Measurements from ENCODE around the gene FLNA. TPM values are rescaled to one million over a fixed set of nuclear protein-coding genes. Genes with fewer than 3 reads are reported as not detected.
"Not testable (repeated sequence)": the region's sequence is repeated elsewhere in the genome, so short reads cannot be mapped to it uniquely, and the experiment has no call there.

Gene FLNA
- total RNA-seq, 1 experiment from 2014 or later = 142 TPM

DNA sequence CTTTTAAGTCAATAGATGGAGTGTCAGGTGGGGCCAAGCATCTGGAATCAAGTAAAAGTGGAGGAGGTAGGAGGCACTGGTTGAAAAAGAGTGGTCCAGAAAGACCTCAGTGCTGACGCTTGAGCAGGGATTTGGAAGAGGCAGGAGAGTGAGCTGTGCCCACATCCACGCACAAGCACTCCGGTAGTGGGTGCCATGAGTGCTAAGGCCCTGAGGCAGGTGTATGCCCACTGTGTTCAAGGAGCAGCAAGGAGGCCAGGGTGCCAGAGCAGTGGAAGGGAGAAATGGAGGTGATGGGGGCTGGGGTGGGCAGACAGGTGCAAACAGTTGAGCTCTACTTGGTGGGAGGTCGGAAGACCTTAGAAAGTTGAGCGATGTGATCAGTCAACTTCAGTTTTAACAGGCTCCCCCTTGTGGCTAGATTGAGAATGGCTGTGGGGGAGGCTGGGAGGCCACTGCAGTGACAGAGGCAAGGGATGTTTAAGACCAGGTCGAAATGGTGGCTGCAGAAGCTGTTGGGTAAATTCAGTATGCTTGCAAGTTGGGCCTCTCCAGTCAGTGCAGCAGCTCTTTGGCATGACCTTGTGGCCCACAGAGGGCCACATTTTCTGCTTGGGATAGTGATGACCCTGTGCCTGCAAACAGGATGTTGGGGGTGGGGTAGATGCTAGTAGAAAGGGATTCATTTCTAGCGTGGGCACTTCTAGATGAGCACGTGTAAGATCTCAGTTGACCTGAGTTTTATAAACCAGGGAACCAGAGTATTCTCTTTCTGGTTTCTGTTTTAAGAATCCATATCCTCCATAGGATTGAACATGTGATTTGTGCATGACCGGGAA is 66.1 kb downstream of the FLNA start:
- H3K27me3 ChIP-seq = no peaks in the 10 kb centered on the region
- no peak overlapping the region for H3K27ac ChIP-seq
- no peak overlapping the region for H3K4me3 ChIP-seq
- H3K36me3 ChIP-seq = no peaks in the 10 kb centered on the region
- H3K4me1 ChIP-seq = no peaks in the 10 kb centered on the region
- peak; percentile 47 to 66 for DNase-seq
- H3K9me3 ChIP-seq (replicated peaks) = no peaks in the 10 kb centered on the region

GRCh38 chrX:154307202-154307601 is 67.2 kb downstream of the FLNA start:
- no peak for DNase-seq
- H3K27ac ChIP-seq = no peak overlapping the region
- no peaks in the 10 kb centered on the region for H3K4me1 ChIP-seq
- no peaks in the 10 kb centered on the region for H3K27me3 ChIP-seq
- H3K9me3 ChIP-seq (replicated peaks) = no peaks in the 10 kb centered on the region
- H3K36me3 ChIP-seq = no peaks in the 10 kb centered on the region
- H3K4me3 ChIP-seq = no peak overlapping the region

- no peak for DNase-seq
- H3K36me3 ChIP-seq = no peaks in the 10 kb centered on the region
- H3K27me3 ChIP-seq = no peaks in the 10 kb centered on the region
- H3K27ac ChIP-seq = no peak overlapping the region
- H3K4me3 ChIP-seq = no peak overlapping the region
- H3K4me1 ChIP-seq = no peaks in the 10 kb centered on the region
- no peaks in the 10 kb centered on the region for H3K9me3 ChIP-seq (replicated peaks)
These were observed 68.8 kb downstream of the FLNA start for GRCh38 chrX:154305541-154306205.

GRCh38 chrX:154304846-154305245 is 69.6 kb downstream of the FLNA start:
- H3K27me3 ChIP-seq = no peaks in the 10 kb centered on the region
- H3K4me1 ChIP-seq = no peaks in the 10 kb centered on the region
- H3K9me3 ChIP-seq (replicated peaks) = no peaks in the 10 kb centered on the region
- peak in 1 of 2 experiments; percentile 5 for DNase-seq
- no peak overlapping the region for H3K27ac ChIP-seq
- H3K4me3 ChIP-seq = no peak overlapping the region
- H3K36me3 ChIP-seq = no peaks in the 10 kb centered on the region

GRCh38 chrX:154303476-154303875 is 71.0 kb downstream of the FLNA start:
- DNase-seq = no peak
- H3K4me1 ChIP-seq = no peaks in the 10 kb centered on the region
- H3K36me3 ChIP-seq = no peaks in the 10 kb centered on the region

DNA sequence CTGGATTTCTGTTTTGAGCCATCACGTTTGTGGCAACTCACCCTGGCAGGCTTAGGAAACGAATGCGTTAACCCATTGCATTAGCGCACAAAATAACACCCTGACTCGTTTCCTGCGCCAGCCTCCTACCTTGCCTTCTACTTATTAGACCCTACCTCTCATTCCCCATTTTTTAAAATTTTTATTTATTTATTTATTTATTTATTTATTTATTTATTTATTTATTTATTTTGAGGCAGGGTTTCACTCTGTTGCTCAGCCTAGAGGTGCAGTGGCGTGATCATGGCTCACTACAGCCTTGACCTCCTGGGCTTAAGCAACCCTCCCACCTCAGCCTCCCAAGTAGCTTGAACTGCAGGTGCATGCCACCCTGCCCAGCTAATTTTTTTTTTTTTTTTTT is 71.4 kb downstream of the FLNA start:
- not testable (repeated sequence) for H3K9me3 ChIP-seq (replicated peaks); H3K4me1 ChIP-seq; DNase-seq; H3K4me3 ChIP-seq; H3K27ac ChIP-seq; H3K36me3 ChIP-seq; H3K27me3 ChIP-seq

More at GRCh38 chrX:154303476-154303875, 71.0 kb downstream of the FLNA start:
- Histone ChIP-seq H3K4me3 (no peak overlapping the region), H3K27me3 (no peaks in the 10 kb centered on the region), H3K9me3 (replicated peaks) (no peaks in the 10 kb centered on the region), H3K27ac (no peak overlapping the region)

DNA sequence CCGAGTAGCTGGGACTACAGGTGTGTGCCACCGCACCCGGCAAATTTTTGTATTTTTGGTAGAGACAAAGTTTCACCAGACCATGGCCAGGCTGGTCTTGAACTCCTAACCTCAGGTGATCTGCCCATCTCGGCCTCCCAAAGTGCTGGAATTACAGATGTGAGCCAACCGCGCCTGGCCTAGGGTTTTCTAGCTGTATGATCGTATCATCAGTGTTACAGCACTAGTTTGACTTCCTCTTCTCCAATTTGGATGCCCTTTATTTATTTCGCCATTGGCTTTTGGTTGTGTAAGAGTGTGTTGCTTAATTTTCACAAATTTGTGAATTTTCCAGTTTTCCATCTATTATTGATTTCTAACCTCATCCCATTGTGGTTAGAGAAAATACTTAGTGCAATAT is 73.6 kb downstream of the FLNA start:
- Histone ChIP-seq H3K9me3 (replicated peaks) (no peaks in the 10 kb centered on the region), H3K27me3 (no peaks in the 10 kb centered on the region), H3K27ac (no peak overlapping the region), H3K4me1 (no peaks in the 10 kb centered on the region), H3K36me3 (no peaks in the 10 kb centered on the region), H3K4me3 (no peak overlapping the region)
- DNase-seq = no peak

Other genes with a start within 250 kb of the FLNA start
- not detected in 2 replicates for gene OPN1LW, start 230.4 kb downstream of the FLNA start, total RNA-seq (2014; rRNA removed; shearing (Covaris generic))
- gene OPN1MW, start 192.0 kb downstream of the FLNA start, total RNA-seq (2014; rRNA removed; shearing (Covaris generic)) = not detected in 2 replicates
- not detected in 2 replicates for gene OPN1MW2, start 154.9 kb downstream of the FLNA start, total RNA-seq (2014; rRNA removed; shearing (Covaris generic))
- not detected in 2 replicates for gene OPN1MW3, start 117.1 kb downstream of the FLNA start, total RNA-seq (2014; rRNA removed; shearing (Covaris generic))
- gene TEX28, start 79.5 kb downstream of the FLNA start, total RNA-seq (2014; rRNA removed; shearing (Covaris generic)) = not detected in 2 replicates
- gene TKTL1, start 78.8 kb downstream of the FLNA start, total RNA-seq (2014; rRNA removed; shearing (Covaris generic)) = 1.1 TPM in 1 of 2 replicates, not detected in the other
- 40.1 and 41.3 TPM in 2 replicates for gene EMD, start 4.7 kb upstream of the FLNA start, total RNA-seq (2014; rRNA removed; shearing (Covaris generic))
- gene RPL10, start 23.7 kb upstream of the FLNA start, total RNA-seq (2014; rRNA removed; shearing (Covaris generic)) = 3,093 and 3,558 TPM in 2 replicates
- gene DNASE1L1, start 34.6 kb upstream of the FLNA start, total RNA-seq (2014; rRNA removed; shearing (Covaris generic)) = 20.9 and 21.7 TPM in 2 replicates
- 8.1 and 12.1 TPM in 2 replicates for gene TAFAZZIN, start 36.9 kb upstream of the FLNA start, total RNA-seq (2014; rRNA removed; shearing (Covaris generic))
- 30.4 and 32.0 TPM in 2 replicates for gene ATP6AP1, start 54.0 kb upstream of the FLNA start, total RNA-seq (2014; rRNA removed; shearing (Covaris generic))
- 66.8 and 75.8 TPM in 2 replicates for gene GDI1, start 62.5 kb upstream of the FLNA start, total RNA-seq (2014; rRNA removed; shearing (Covaris generic))
- gene FAM50A, start 69.5 kb upstream of the FLNA start, total RNA-seq (2014; rRNA removed; shearing (Covaris generic)) = 44.2 and 48.7 TPM in 2 replicates
- gene PLXNA3, start 83.6 kb upstream of the FLNA start, total RNA-seq (2014; rRNA removed; shearing (Covaris generic)) = 2.3 and 12.8 TPM in 2 replicates
- gene LAGE3, start 104.6 kb upstream of the FLNA start, total RNA-seq (2014; rRNA removed; shearing (Covaris generic)) = 20.6 and 21.0 TPM in 2 replicates
- gene UBL4A, start 112.0 kb upstream of the FLNA start, total RNA-seq (2014; rRNA removed; shearing (Covaris generic)) = 39.4 and 40.8 TPM in 2 replicates
- 13.2 and 13.7 TPM in 2 replicates for gene SLC10A3, start 116.0 kb upstream of the FLNA start, total RNA-seq (2014; rRNA removed; shearing (Covaris generic))
- gene FAM3A, start 141.6 kb upstream of the FLNA start, total RNA-seq (2014; rRNA removed; shearing (Covaris generic)) = 12.2 and 13.6 TPM in 2 replicates
- 19.4 and 21.9 TPM in 2 replicates for gene G6PD, start 172.2 kb upstream of the FLNA start, total RNA-seq (2014; rRNA removed; shearing (Covaris generic))
- 9.5 and 10.5 TPM in 2 replicates for gene IKBKG, start 173.0 kb upstream of the FLNA start, total RNA-seq (2014; rRNA removed; shearing (Covaris generic))
- not detected in 2 replicates for gene CTAG1A, start 210.5 kb upstream of the FLNA start, total RNA-seq (2014; rRNA removed; shearing (Covaris generic))
- gene CTAG1B, start 244.6 kb upstream of the FLNA start, total RNA-seq (2014; rRNA removed; shearing (Covaris generic)) = not detected in 2 replicates

Measured in SJCRH30 (cell line).